SHP77 (cell line): ENCODE measurements around the gene RTCB.
A peak's percentile ranks its signal among the peaks of the same experiment; 100 is the strongest.

Experiments
- DNase-seq, 2 experiments: peaks; one replicate each; lab custom pipeline; 2025; lab: John Stamatoyannopoulos, UW

The RTCB gene

GRCh38 chr22:32411829-32412592 is at the start of gene RTCB:
RTCB (minus strand) TSS chr22:32412247; CDS start chr22:32412156, 91 bp downstream.
- DNase-seq: peak; percentile 72 to 84

DNA sequence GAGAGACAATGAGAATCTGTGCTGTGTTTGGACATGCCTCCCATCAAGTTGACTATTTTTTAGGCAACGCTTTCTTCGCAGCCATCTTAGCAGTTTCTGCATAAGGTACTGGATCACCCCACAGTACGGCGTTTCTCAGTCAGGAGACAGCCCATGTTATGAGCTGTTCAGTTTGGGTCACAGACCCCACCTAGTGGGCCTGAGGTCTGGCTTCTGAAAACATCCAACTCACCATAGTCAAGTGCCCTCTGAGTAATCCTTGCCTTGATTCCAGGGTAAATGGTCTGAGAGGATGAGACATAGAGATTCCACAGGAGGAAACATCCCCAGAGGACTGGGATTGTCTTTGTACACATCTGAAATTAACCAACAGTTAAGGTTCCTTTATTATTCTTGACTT is 45.0 kb upstream of the RTCB start:
- DNase-seq: no peak

DNA sequence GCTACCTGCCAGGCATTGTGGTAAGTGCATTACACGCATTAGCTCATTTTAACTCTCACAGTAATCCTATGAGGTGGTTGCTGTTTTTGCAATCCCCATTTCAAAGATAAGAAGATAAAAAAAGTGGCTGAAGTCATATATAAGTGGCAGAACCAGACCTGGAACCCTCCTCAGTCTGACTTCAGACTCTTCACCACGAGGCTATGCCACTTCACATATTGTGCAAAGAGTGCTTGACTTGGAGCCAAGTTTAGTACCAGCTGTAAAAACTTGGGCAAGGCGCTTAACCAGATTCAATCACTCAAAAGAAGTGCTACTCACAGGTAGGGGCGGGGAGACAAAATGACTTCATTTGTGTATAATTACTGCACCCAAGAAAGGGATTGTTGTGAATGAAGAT is 36.9 kb upstream of the RTCB start:
- DNase-seq: no peak

GRCh38 chr22:32446321-32446720 is 34.3 kb upstream of the RTCB start:
- no peak for DNase-seq

DNA sequence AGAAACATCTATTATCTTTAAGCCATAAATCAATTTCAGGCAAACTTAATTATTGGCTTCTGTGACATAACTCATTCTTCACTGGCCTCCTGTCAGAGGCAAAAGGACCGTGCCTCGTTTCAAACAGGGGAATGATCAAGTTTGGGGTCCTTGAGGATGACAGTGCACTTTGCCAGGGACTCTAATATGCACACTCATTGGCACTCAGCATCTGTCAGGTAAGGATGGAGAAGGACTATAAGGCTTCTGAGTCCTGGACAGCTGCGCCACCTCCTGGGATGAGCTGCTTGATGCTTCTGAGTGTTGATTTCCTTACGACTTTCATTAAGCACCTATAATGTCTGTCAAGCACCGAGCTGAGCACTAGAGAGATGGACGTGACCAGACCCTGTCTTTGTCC is 32.0 kb upstream of the RTCB start:
- DNase-seq: peak; percentile 15 to 25

- DNase-seq: no peak
Observed at GRCh38 chr22:32430352-32430751, 18.3 kb upstream of the RTCB start.

- DNase-seq: no peak
Observed at GRCh38 chr22:32426881-32427280, 14.8 kb upstream of the RTCB start.

DNA sequence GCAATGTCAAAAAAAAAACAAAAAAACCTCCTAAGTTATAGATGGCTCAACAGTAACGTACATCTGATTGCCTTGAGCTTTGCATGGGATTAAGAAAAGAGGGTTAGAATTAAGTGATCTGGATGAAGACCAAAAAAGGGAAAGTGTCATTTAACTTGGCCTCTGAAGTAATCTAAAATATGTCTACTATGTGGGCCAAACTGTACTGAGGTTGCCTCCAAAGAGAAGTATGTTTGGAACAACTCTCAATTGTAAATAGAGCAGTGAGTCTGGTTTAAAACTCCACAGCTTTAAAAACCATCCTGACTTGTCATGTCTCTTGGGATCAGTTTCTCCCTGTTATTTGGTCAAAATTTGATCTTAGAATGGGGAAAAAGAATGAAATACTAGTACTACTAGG is 11.6 kb upstream of the RTCB start:
- DNase-seq: no peak

DNA sequence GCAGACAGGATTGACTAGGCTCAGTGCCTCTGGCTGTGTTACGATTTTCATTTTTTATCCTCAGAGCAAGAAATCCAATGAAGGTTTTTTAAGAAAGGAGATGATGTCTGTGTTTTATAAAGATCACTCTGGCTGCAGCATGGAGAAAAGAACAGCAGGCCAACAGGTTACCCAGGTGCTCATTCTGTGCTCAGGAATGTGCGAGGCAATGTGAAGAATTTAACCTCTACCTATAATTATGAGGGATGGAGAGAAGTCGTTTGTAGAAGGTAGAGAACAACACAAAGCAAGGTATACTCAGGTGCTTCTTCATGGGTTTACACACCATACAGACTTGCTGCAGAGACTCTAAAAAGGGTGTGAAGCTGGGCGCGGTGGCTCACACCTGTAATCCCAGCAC is 10.0 kb upstream of the RTCB start:
- DNase-seq: no peak

GRCh38 chr22:32421484-32421883 is 9.4 kb upstream of the RTCB start:
- DNase-seq: no peak

DNA sequence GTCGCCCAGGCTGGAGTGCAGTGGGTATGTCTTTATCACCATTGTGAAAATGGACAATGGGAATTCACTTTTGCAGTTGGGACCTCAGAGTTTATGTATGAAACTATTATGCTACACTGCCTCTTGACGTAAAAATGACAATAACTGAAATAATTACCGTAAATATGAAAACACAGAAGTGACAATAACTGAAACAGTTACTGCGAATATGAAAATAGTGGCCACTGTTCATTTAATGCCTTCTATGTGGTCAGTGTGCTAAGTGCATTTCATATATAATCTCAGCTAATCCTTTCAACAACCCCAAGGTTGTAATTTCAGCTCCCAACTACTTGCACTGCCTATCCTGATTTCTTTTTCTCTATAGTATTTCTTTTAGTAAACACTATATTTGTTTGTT is 5.9 kb upstream of the RTCB start:
- no peak for DNase-seq

- DNase-seq: no peak
Observed at GRCh38 chr22:32416556-32417085, 4.6 kb upstream of the RTCB start.

DNA sequence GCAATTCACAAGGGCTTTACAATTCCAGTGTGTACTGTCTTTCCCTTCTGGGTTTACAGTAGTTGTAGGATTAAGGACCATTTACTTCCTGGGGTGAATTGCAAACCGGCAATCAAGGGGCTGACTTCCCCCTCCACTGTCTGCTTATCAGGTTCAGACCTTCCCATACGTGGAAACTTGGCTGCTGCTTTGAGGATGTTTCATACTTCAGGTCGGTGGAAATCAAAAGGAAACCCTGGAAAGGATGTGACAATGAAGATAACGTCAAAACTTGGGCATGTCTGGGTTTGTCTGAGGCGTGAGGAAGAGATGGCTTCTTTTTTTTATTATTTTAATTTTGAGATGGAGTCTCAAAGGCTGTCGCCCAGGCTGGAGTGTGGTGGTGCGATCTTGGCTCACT is 2.1 kb upstream of the RTCB start:
- no peak for DNase-seq

DNA sequence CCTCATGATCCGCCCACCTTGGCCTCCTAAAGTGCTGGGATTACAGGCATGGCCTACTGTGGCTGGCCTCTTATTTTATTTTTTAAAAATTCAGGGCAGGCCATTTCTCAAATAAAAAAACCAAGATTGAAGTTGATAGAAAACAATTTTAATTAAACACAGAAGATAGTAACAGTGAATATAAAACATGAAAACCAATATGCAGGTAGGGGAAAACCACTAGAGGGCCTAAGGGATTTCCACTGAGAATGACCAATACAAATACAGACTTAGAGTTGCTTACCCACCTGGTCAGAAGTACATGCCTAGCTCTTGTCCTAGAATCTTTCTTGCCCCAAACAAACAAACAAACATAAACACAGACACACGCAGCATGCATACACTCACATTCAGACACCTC is 1.7 kb upstream of the RTCB start:
- DNase-seq: no peak

GRCh38 chr22:32411402-32411801 is 645 bp downstream of the RTCB start:
- DNase-seq: no peak

DNA sequence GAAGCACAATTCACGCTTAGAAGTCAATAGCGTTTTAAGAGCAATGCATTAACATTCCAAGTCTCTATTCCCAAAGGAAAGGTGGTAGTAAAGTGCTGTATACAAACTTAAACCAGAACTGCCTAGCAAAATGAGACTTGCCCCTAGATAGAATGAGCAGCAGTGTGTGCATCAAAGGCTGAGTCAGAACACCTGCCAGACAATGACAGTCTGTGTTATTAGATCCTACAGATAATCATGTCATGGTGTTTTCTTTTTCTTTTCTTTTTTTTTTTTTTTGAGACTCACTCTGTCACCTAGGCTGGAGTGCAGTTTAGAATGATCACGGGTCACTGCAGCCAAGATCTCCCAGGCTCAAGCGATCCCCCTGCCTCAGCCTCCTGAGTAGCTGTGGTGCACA is 1.6 kb downstream of the RTCB start:
- no peak for DNase-seq

DNA sequence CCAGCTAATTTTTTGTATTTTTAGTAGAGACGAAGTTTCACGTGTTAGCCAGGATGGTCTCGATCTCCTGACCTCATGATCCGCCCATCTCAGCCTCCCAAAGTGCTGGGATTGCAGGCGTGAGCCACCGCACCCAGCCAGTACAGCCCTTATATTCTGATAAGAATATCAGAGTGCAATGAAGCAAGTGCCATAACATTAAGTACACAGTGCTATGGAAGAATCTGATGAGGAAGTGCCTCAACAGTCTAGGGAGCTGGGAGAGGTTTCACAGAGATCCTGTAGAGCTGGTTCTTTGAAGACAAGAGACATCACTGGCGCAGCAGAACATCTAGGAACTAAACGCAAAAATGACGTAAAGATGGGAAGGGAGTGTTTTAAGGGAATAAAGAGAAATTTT is 2.1 kb downstream of the RTCB start:
- no peak for DNase-seq

DNA sequence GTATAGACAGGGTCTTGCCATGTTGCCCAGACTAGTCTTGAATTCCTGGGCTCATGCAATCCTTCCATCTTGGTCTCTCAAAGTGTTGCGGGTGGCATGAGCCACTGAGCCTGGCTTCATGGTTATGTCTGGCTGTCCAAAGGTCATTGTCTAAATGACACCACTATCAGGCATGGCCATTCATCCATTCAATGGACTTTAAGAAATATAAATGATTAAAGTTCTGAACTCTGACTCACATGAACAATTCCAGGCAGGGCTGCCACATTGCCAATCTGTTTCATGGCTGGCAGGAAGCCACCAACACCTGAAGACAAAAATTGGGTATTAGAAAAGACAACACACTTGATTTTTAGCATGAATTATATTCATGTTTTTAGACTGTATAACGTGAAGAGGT is 4.1 kb downstream of the RTCB start:
- DNase-seq: no peak

DNA sequence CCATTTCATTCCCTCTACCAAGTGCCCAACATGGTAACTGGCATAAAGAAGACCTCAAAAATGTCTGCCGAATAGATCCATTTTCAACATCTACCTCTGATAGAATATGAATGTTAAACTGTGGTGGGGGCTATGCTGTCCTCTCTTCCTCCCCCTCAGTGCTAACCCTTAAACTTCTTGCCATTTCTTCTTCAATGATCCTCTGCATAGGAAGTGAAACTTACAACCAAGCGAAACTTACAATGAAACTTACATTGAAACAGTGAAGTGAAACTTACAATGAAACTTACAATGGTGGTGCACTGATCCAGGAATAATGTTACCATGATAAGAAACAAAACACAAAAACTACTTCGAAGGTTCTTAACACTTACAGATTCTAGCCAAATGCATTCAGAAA is 4.7 kb downstream of the RTCB start:
- no peak for DNase-seq

GRCh38 chr22:32404021-32404420 is 8.0 kb downstream of the RTCB start:
- DNase-seq: no peak

DNA sequence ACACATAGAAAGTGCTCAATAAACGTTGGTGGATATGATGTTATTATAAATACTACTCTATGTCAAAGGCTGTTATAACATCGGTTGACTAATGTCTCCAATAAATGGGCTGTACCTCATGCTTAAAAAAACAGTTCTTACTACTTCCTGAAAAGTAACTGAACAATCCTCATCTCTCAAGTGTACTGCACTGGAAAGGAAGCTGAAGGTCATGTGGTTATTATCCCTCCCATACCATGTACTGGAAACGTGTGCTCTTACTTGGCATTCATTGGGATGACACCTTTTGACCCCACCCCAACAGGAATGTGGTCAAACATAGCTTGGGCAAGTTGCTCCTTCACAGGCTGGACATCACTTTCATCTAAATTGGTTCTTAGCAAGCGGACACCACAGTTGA is 10.6 kb downstream of the RTCB start:
- DNase-seq: no peak

DNA sequence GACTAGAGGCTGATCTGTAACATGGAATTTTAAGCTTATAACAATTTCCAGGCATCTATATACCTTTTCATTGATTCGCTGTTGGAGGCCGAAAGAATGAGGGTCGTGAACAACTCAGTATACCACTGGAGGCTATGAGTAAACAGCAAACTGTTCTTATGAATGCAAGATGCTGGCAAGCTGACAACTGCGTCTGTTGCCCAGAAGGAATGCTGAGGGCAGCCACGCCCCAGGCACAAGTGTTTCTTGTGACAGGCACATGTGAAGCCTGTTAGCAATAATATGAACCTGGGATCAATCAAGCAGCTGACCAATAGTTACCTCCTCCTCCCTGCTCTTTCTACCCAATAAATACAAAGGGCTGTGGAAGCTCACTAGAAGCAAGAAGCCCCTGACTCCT is 15.3 kb downstream of the RTCB start:
- DNase-seq: no peak

GRCh38 chr22:32396255-32396654 is 15.8 kb downstream of the RTCB start:
- DNase-seq: no peak

GRCh38 chr22:32395107-32395506 is 16.9 kb downstream of the RTCB start:
- DNase-seq: no peak
